ENCODE results near the gene PLEKHG5. TPM values are rescaled to one million over a fixed set of nuclear protein-coding genes. Genes with fewer than 3 reads are reported as not detected.

PLEKHG5 gene
- total and polyA plus RNA-seq, 4 donors: 2.6 to 39.3 (median 7.3) TPM

- Histone ChIP-seq H3K27me3 (ENCODE audit: control insufficient read depth in 1 of 2, insufficient read depth in 2 of 2, low read length in 1 of 2) (no peaks in the 10 kb centered on the region), H3K4me3 (ENCODE audit: low read length in 2 of 2) (no peak overlapping the region), H3K4me1 (ENCODE audit: control insufficient read depth in 1 of 2, insufficient read depth in 2 of 2, low read length in 2 of 2) (no peaks in the 10 kb centered on the region), H3K9me3 (ENCODE audit: control insufficient read depth, low read length) (no peaks in the 10 kb centered on the region), H3K36me3 (ENCODE audit: control insufficient read depth in 1 of 2, insufficient read depth in 2 of 2, low read length in 1 of 2) (no peaks in the 10 kb centered on the region), H3K27ac (ENCODE audit: low read depth in 1 of 2, low read length in 2 of 2) (no peak overlapping the region)
- intact Hi-C loops (cut with DNase I): no loop called here
- WGBS, 2 donors: 91 to 93% methylated on average over 14 of the region's 14 CpGs
- ATAC-seq (ENCODE audit: low FRiP score) (no peak), DNase-seq (no peak)
Observed at GRCh38 chr1:6483017-6483760, 8.3 kb downstream of the PLEKHG5 start.

- DNase-seq (no peak), ATAC-seq (ENCODE audit: low FRiP score) (no peak)
- Histone ChIP-seq H3K27ac (ENCODE audit: low read depth in 1 of 2, low read length in 2 of 2) (no peak overlapping the region), H3K27me3 (ENCODE audit: control insufficient read depth in 1 of 2, insufficient read depth in 2 of 2, low read length in 1 of 2) (no peaks in the 10 kb centered on the region), H3K9me3 (ENCODE audit: control insufficient read depth, low read length) (no peaks in the 10 kb centered on the region), H3K4me1 (ENCODE audit: control insufficient read depth in 1 of 2, insufficient read depth in 2 of 2, low read length in 2 of 2) (no peaks in the 10 kb centered on the region), H3K4me3 (ENCODE audit: low read length in 2 of 2) (no peak overlapping the region), H3K36me3 (ENCODE audit: control insufficient read depth in 1 of 2, insufficient read depth in 2 of 2, low read length in 1 of 2) (no peaks in the 10 kb centered on the region)
- 90 to 98% methylated on average over 5 of the region's 5 CpGs for WGBS, 2 donors
- intact Hi-C loops (cut with DNase I): no loop called here
Observed at GRCh38 chr1:6481820-6482219, 9.6 kb downstream of the PLEKHG5 start.

- intact Hi-C loops (cut with DNase I): no loop called here
- ATAC-seq (ENCODE audit: low FRiP score): no peak
- DNase-seq: no peak
- H3K4me1 ChIP-seq (ENCODE audit: control insufficient read depth in 1 of 2, insufficient read depth in 2 of 2, low read length in 2 of 2): no peaks in the 10 kb centered on the region
- H3K36me3 ChIP-seq (ENCODE audit: control insufficient read depth in 1 of 2, insufficient read depth in 2 of 2, low read length in 1 of 2): no peaks in the 10 kb centered on the region
- no peaks in the 10 kb centered on the region for H3K9me3 ChIP-seq (ENCODE audit: control insufficient read depth, low read length)
- no peak overlapping the region for H3K4me3 ChIP-seq (ENCODE audit: low read length in 2 of 2)
- no peaks in the 10 kb centered on the region for H3K27me3 ChIP-seq (ENCODE audit: control insufficient read depth in 1 of 2, insufficient read depth in 2 of 2, low read length in 1 of 2)
- H3K27ac ChIP-seq (ENCODE audit: low read depth in 1 of 2, low read length in 2 of 2): no peak overlapping the region
- 88 to 90% methylated on average over 24 of the region's 24 CpGs for WGBS, 2 donors
Observed at GRCh38 chr1:6477039-6477820, 14.2 kb downstream of the PLEKHG5 start.

GRCh38 chr1:6476483-6476882, 15.0 kb downstream of the PLEKHG5 start:
- Histone ChIP-seq H3K4me3 (ENCODE audit: low read length in 2 of 2) (no peak overlapping the region), H3K36me3 (ENCODE audit: control insufficient read depth in 1 of 2, insufficient read depth in 2 of 2, low read length in 1 of 2) (no peaks in the 10 kb centered on the region), H3K9me3 (ENCODE audit: control insufficient read depth, low read length) (no peaks in the 10 kb centered on the region), H3K27me3 (ENCODE audit: control insufficient read depth in 1 of 2, insufficient read depth in 2 of 2, low read length in 1 of 2) (no peaks in the 10 kb centered on the region), H3K27ac (ENCODE audit: low read depth in 1 of 2, low read length in 2 of 2) (no peak overlapping the region), H3K4me1 (ENCODE audit: control insufficient read depth in 1 of 2, insufficient read depth in 2 of 2, low read length in 2 of 2) (no peaks in the 10 kb centered on the region)
- WGBS, 2 donors: 93 to 96% methylated on average over 5 of the region's 5 CpGs
- DNase-seq (no peak), ATAC-seq (ENCODE audit: low FRiP score) (no peak)
- intact Hi-C loops (cut with DNase I): no loop called here

GRCh38 chr1:6475381-6476133, 15.9 kb downstream of the PLEKHG5 start:
- intact Hi-C loops (cut with DNase I): no loop called here
- H3K4me3 ChIP-seq (ENCODE audit: low read length in 2 of 2): no peak overlapping the region
- ATAC-seq (ENCODE audit: low FRiP score) (peak; percentile 74), DNase-seq (peak; percentile 63 to 88)
- H3K9me3 ChIP-seq (ENCODE audit: control insufficient read depth, low read length): no peaks in the 10 kb centered on the region
- no peak overlapping the region for H3K27ac ChIP-seq (ENCODE audit: low read depth in 1 of 2, low read length in 2 of 2)
- H3K4me1 ChIP-seq (ENCODE audit: control insufficient read depth in 1 of 2, insufficient read depth in 2 of 2, low read length in 2 of 2): no peaks in the 10 kb centered on the region
- no peaks in the 10 kb centered on the region for H3K36me3 ChIP-seq (ENCODE audit: control insufficient read depth in 1 of 2, insufficient read depth in 2 of 2, low read length in 1 of 2)
- no peaks in the 10 kb centered on the region for H3K27me3 ChIP-seq (ENCODE audit: control insufficient read depth in 1 of 2, insufficient read depth in 2 of 2, low read length in 1 of 2)
- 41 to 42% methylated on average over 31 to 33 of the region's 33 CpGs for WGBS, 2 donors

- Histone ChIP-seq H3K4me3 (ENCODE audit: low read length in 2 of 2) (no peak overlapping the region), H3K36me3 (ENCODE audit: control insufficient read depth in 1 of 2, insufficient read depth in 2 of 2, low read length in 1 of 2) (no peaks in the 10 kb centered on the region), H3K27me3 (ENCODE audit: control insufficient read depth in 1 of 2, insufficient read depth in 2 of 2, low read length in 1 of 2) (no peaks in the 10 kb centered on the region), H3K27ac (ENCODE audit: low read depth in 1 of 2, low read length in 2 of 2) (no peak overlapping the region), H3K4me1 (ENCODE audit: control insufficient read depth in 1 of 2, insufficient read depth in 2 of 2, low read length in 2 of 2) (no peaks in the 10 kb centered on the region), H3K9me3 (ENCODE audit: control insufficient read depth, low read length) (no peaks in the 10 kb centered on the region)
- WGBS, 2 donors: 86 to 88% methylated on average over 12 to 13 of the region's 13 CpGs
- ATAC-seq (ENCODE audit: low FRiP score) (no peak), DNase-seq (no peak)
- intact Hi-C loops (cut with DNase I): no loop called here
Observed at GRCh38 chr1:6474815-6475282, 16.6 kb downstream of the PLEKHG5 start.

GRCh38 chr1:6473974-6474814, 17.3 kb downstream of the PLEKHG5 start:
- H3K9me3 ChIP-seq (ENCODE audit: control insufficient read depth, low read length): no peaks in the 10 kb centered on the region
- intact Hi-C loops (cut with DNase I): no loop called here
- H3K4me1 ChIP-seq (ENCODE audit: control insufficient read depth in 1 of 2, insufficient read depth in 2 of 2, low read length in 2 of 2): no peaks in the 10 kb centered on the region
- DNase-seq (no peak), ATAC-seq (ENCODE audit: low FRiP score) (no peak)
- WGBS, 2 donors: 81 to 82% methylated on average over 33 of the region's 33 CpGs
- no peaks in the 10 kb centered on the region for H3K27me3 ChIP-seq (ENCODE audit: control insufficient read depth in 1 of 2, insufficient read depth in 2 of 2, low read length in 1 of 2)
- no peak overlapping the region for H3K27ac ChIP-seq (ENCODE audit: low read depth in 1 of 2, low read length in 2 of 2)
- H3K4me3 ChIP-seq (ENCODE audit: low read length in 2 of 2): no peak overlapping the region
- H3K36me3 ChIP-seq (ENCODE audit: control insufficient read depth in 1 of 2, insufficient read depth in 2 of 2, low read length in 1 of 2): no peaks in the 10 kb centered on the region

GRCh38 chr1:6473156-6473555, 18.3 kb downstream of the PLEKHG5 start:
- ATAC-seq (ENCODE audit: low FRiP score): no peak
- Histone ChIP-seq H3K4me1 (ENCODE audit: control insufficient read depth in 1 of 2, insufficient read depth in 2 of 2, low read length in 2 of 2) (no peaks in the 10 kb centered on the region), H3K27me3 (ENCODE audit: control insufficient read depth in 1 of 2, insufficient read depth in 2 of 2, low read length in 1 of 2) (no peaks in the 10 kb centered on the region), H3K36me3 (ENCODE audit: control insufficient read depth in 1 of 2, insufficient read depth in 2 of 2, low read length in 1 of 2) (no peaks in the 10 kb centered on the region), H3K9me3 (ENCODE audit: control insufficient read depth, low read length) (no peaks in the 10 kb centered on the region), H3K27ac (ENCODE audit: low read depth in 1 of 2, low read length in 2 of 2) (no peak overlapping the region), H3K4me3 (ENCODE audit: low read length in 2 of 2) (no peak overlapping the region)
- intact Hi-C loops (cut with DNase I): no loop called here
- WGBS, 2 donors: 94 to 96% methylated on average over 16 to 18 of the region's 18 CpGs
- DNase-seq: no peak
